Measurements from ENCODE around the gene LACTB. TPM values are rescaled to one million over a fixed set of nuclear protein-coding genes. Genes with fewer than 3 reads are reported as not detected.

The LACTB gene
- total and polyA plus RNA-seq, 10 of the 15 experiments (the other 5 are each of a cell fraction or from before 2014, with no cell fraction given): 5.0 to 35.3 (median 16.6) TPM

- FAIRE-seq: no peak
- CTCF ChIA-PET: interaction anchor here (1.1 to 2.2 kb wide), 3 partner anchors 11 to 266 kb away, joined by 3 to 8 read pairs (median 3); no protein-coding TSS in a partner anchor
- H3K9ac ChIP-seq (ENCODE audit: control insufficient read depth, insufficient read depth, low read length): no peak overlapping the region
These were observed 14.1 kb downstream of the LACTB start for GRCh38 chr15:63135804-63136203.

GRCh38 chr15:63136742-63137141, 15.1 kb downstream of the LACTB start:
- Histone ChIP-seq H3K4me3 (no peak overlapping the region), H3K4me2 (ENCODE audit: control insufficient read depth, insufficient read depth) (no peak overlapping the region), H3K9ac (ENCODE audit: control insufficient read depth, insufficient read depth, low read length) (no peak overlapping the region), H4K20me1 (ENCODE audit: control insufficient read depth, insufficient read depth) (no peaks in the 10 kb centered on the region), H3K36me3 (ENCODE audit: control insufficient read depth in 2 of 2, insufficient read depth in 2 of 2, low read length in 1 of 2) (peaks cover 0 to 3% of the 10 kb centered on the region in 2 experiments; a peak in 1 of 4 replicates), H2AFZ (ENCODE audit: control insufficient read depth, low read depth, low read length) (no peak overlapping the region), H3K27ac (ENCODE audit: control insufficient read depth, insufficient read depth) (no peak overlapping the region), H3K27me3 (replicated peaks in 1 of 2; ENCODE audit: control insufficient read depth in 2 of 2, insufficient read depth in 2 of 2, low read length in 1 of 2) (no peaks in the 10 kb centered on the region), H3K4me1 (ENCODE audit: control insufficient read depth, insufficient read depth, low read length) (no peaks in the 10 kb centered on the region), H3K79me2 (ENCODE audit: control insufficient read depth, insufficient read depth, low read length) (no peaks in the 10 kb centered on the region), H3K9me3 (replicated peaks; ENCODE audit: control insufficient read depth, insufficient read depth, low read length) (no peaks in the 10 kb centered on the region)
- intact Hi-C loops (cut with micrococcal nuclease; ENCODE audit: unreplicated experiment): no loop called here
- ChIA-PET RAD21 (ENCODE audit: unreplicated experiment) (interaction anchor here (1.4 to 1.6 kb wide), 2 partner anchors 10 to 21 kb away, joined by 3 to 4 read pairs; partner anchors contain the start of gene RPS27L), POLR2A (no interaction called here), SMC1A (ENCODE audit: uncharacterized antibody, unreplicated experiment) (interaction anchor here (0.6 to 5.7 kb wide), 2 partner anchors 11 to 29 kb away, joined by 3 to 21 read pairs; no protein-coding TSS in a partner anchor), CTCF (interaction anchor here (1.7 to 2.2 kb wide), 2 partner anchors 10 to 89 kb away, joined by 3 to 8 read pairs; no protein-coding TSS in a partner anchor)
- FAIRE-seq (no peak), DNase-seq (ENCODE audit: low read depth, low spot score) (no peak), ATAC-seq (no peak)
- in situ Hi-C loops (cut with MboI): no loop called here
- no TSS peak for BruUV-seq (replicated peaks)
- WGBS (ENCODE audit: insufficient coverage, insufficient replicate concordance, low lambda C conversion rate, missing lambda C conversion rate): 100% methylated on average over 2 of the region's 2 CpGs
- TF ChIP-seq MXI1 (IDR thresholded peaks at IDR 0.05; ENCODE audit: low read depth, low read length) (no peak), FOS (IDR thresholded peaks at IDR 0.05; ENCODE audit: borderline replicate concordance, extremely low read depth, insufficient read length) (no peak), HDAC2 (IDR thresholded peaks at IDR 0.05) (no peak), TCF12 (IDR thresholded peaks at IDR 0.05; ENCODE audit: low read depth, low read length) (no peak), ZNF384 (IDR thresholded peaks at IDR 0.05; ENCODE audit: borderline replicate concordance, low read depth, low read length) (no peak), KAT2A (conservative IDR thresholded peaks at IDR 0.05; ENCODE audit: control insufficient read depth, low read depth, low read length) (no peak), TAF1 (IDR thresholded peaks at IDR 0.05; ENCODE audit: borderline replicate concordance, low read depth, low read length) (no peak), MAX (IDR thresholded peaks at IDR 0.05; ENCODE audit: low read depth, low read length) (no peak), TCF7 (IDR thresholded peaks at IDR 0.05; ENCODE audit: borderline replicate concordance) (no peak), IRF5 (IDR thresholded peaks at IDR 0.05; ENCODE audit: borderline replicate concordance) (no peak), TBL1XR1 (IDR thresholded peaks at IDR 0.05; ENCODE audit: low read depth, low read length) (no peak), KDM1A (IDR thresholded peaks at IDR 0.05; ENCODE audit: borderline replicate concordance) (no peak)

More at GRCh38 chr15:63135804-63136203, 14.1 kb downstream of the LACTB start:
- intact Hi-C loops (cut with micrococcal nuclease; ENCODE audit: unreplicated experiment) (no loop called here), in situ Hi-C loops (cut with MboI) (no loop called here)
- Histone ChIP-seq H3K4me1 (ENCODE audit: control insufficient read depth, insufficient read depth, low read length) (no peaks in the 10 kb centered on the region), H3K9me3 (replicated peaks; ENCODE audit: control insufficient read depth, insufficient read depth, low read length) (no peaks in the 10 kb centered on the region), H3K4me2 (ENCODE audit: control insufficient read depth, insufficient read depth) (no peak overlapping the region), H3K36me3 (ENCODE audit: control insufficient read depth in 2 of 2, insufficient read depth in 2 of 2, low read length in 1 of 2) (peaks cover 0 to 3% of the 10 kb centered on the region in 2 experiments; a peak in 1 of 4 replicates), H3K79me2 (ENCODE audit: control insufficient read depth, insufficient read depth, low read length) (no peaks in the 10 kb centered on the region), H3K27ac (ENCODE audit: control insufficient read depth, insufficient read depth) (no peak overlapping the region), H2AFZ (ENCODE audit: control insufficient read depth, low read depth, low read length) (no peak overlapping the region), H3K27me3 (replicated peaks in 1 of 2; ENCODE audit: control insufficient read depth in 2 of 2, insufficient read depth in 2 of 2, low read length in 1 of 2) (no peaks in the 10 kb centered on the region), H3K4me3 (no peak overlapping the region), H4K20me1 (ENCODE audit: control insufficient read depth, insufficient read depth) (no peaks in the 10 kb centered on the region)
- SMC1A ChIA-PET (ENCODE audit: uncharacterized antibody, unreplicated experiment): interaction anchor here (0.7 to 5.7 kb wide), 3 partner anchors 10 to 12 kb away, joined by 5 to 21 read pairs (median 6); no protein-coding TSS in a partner anchor
- DNase-seq (ENCODE audit: low read depth, low spot score): no peak
- no peak for ATAC-seq
- TF ChIP-seq ZZZ3 (IDR thresholded peaks at IDR 0.05; ENCODE audit: control insufficient read depth, insufficient read length, low read depth) (no peak), BCL3 (IDR thresholded peaks at IDR 0.05; ENCODE audit: borderline replicate concordance, insufficient read depth, low read depth, low read length, poor library complexity, severe bottlenecking) (no peak)
- RAD21 ChIA-PET (ENCODE audit: unreplicated experiment): interaction anchor here (0.7 to 1.4 kb wide), 2 partner anchors 22 to 457 kb away, joined by 3 read pairs; partner anchors contain the start of gene RPS27L
- 75% methylated on average over 3 of the region's 3 CpGs for WGBS (ENCODE audit: insufficient coverage, insufficient replicate concordance, low lambda C conversion rate, missing lambda C conversion rate)
- no TSS peak for BruUV-seq (replicated peaks)
- POLR2A ChIA-PET: no interaction called here
